A549 treated with CpdA at 1 μM for 4 hours (cell line): ENCODE results near the gene CFAP91. TPM values are rescaled to one million over a fixed set of nuclear protein-coding genes. Genes with fewer than 3 reads are reported as not detected.

Experiments
- total RNA-seq: library from RNA; stranded (reverse); fragments of 200-300 nt; extraction: Qiagen RNA extraction; gene quantifications from 5 replicates; pipeline ENCODE4 v1.2.3, GENCODE V29; 2022; ENCODE audit warnings: low read depth

The CFAP91 gene
- total RNA-seq, result 0.21 to 0.40 TPM (median 0.34 TPM) in 3 of 5 replicates, not detected in the others

DNA sequence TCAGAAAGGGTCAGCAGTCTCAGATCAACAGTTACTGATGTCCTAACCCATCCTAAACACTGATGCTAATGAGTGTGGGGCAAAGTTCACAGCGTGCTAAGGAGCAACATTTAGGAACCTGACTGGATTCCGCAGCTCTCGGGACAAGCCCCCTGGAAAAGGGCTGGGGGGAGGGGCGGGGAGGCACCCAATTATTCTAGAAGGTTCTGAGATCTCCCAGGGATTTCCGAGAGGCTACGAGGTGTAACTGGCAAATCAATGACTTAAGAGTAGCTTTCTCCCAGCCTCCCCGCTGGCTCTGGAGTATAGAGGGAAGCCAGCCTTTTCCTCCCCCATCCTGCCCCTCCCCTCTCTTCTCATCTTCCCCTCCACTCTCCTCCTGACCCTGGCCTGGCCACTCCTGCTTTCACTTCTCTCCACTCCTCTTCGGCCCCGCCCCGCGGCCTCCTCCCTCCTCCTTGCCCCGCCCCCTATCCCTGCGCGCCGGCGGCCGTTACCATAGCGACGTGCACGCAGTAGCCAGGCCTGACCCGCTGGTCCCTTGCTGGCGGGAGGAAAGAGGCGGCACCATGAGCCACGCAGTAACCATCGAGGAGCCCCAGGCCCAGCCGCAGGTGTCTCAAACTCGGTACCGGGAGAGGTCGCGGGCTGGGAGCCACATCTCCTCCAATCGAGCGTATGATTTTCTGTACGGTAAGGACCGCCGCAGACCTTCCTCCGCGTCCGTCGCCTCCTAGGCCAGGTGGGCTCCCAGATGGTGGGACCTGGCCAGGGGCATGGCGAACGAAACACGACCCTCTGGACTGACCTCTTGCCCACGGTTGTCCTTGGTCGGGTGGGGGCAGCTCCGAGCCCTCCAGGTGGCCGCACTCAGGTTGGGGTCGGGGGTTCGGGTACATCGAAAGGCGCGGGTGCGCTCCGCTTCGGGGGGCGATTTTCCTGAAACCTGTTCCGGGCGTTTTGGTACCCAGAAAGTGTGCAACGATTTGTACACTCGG lies at the start of gene CFAP91:
TSS of gene CFAP91 (plus strand) at position 493 of the 998 bp plus-strand sequence. CDS start at position 570, 77 bp downstream.

DNA sequence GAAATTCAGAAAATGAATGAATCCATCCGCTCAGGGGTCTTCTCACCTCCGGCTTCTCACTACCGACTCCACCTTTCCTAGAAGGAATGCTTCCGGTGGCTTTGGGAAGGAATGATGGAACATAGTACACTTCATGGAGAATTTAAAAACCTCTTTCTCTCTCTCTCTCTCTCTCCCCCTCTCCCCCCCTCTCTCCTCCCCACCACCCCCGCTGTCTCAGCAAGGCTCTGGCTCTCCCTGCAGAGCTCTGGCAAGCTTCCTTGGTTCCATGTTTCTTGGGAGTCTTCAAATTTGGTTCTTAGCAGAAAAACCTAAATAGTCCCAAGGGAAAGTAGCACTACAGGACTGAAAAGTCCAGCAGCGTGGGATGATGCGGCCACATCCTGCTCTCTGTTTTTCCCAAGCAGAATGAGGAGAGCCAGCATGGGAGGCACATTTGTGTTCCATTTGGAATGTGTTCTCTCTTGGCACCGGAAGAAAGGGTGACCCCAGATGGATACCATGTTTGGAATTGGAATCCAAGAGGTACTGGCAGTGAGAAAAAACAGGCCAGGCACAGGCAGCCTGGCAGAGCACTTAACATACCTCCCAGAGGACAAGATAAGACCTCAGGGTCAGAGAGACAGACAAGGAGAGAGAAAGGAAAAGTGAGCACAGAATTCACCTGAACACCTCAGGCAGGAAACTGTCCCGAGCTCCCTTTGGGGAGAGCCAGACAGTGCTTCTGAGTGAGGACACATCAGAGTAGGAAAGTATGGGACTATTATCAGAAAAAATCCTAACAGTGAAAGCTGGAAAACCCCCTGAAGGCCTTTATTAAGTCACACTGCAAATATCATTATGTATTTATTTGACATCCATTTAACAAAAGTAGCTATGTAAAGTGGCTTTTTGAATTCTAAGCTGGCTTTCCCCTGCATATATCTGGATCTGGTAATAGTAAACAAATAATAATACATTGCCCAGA lies 42.1 kb upstream of the CFAP91 start, which contains the start of gene POPDC2:
TSS of gene POPDC2 (minus strand) at position 116 of the 967 bp plus-strand sequence. CDS start 166 bp downstream, outside the sequence.

DNA sequence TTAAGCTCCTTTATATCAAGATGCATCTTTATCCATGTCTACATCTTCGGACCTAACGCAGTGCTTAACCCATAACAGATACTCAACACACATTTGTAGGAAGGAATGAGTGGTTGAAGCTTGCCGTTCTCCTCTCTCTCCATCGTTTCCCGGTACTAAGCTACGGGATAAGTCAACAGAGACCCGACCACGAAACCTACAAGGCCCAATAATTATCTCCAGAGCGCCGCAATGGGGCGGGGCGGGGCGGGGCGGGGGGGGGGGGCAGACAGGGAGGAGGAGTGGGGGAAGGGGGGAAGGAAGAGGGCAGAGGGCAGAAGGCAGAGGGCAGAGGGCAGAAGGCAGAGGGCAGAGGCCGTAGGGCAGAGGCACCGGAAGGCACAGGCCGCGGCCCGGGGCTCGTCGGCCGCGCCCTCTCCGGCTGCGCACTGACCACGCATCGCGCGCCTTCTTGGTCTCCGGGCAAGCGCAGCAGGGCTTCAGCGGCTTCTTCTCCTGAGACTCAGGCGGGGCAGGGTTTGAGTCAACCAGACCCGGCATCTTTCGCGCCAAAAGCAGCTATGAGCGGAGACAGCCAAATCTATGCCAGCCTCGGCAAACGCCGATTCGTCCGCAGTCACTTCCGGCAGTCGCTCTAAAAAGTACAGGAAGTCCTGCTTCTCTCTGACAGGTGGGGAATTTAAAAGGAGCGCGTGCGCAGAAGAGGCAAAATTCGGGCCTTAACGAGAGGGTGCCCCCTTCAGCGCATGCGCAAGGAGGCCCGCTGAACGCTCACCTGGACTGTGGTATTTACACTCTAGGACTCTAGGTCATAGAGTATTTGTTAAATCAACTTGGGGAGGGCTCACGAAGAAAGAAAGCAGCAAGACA lies 25.8 kb upstream of the CFAP91 start, which contains the start of gene COX17:
TSS of gene COX17 (minus strand) at position 636 of the 870 bp plus-strand sequence. CDS start at position 540, 96 bp downstream.

Other genes with a start within 250 kb of the CFAP91 start
- 21.9 to 32.8 TPM (median 28.4 TPM) in 5 replicates for gene TMEM39A, start 239.4 kb upstream of the CFAP91 start, total RNA-seq
- 9.1 to 9.8 TPM (median 9.5 TPM) in 5 replicates for gene POGLUT1, start 234.1 kb upstream of the CFAP91 start, total RNA-seq
- gene TIMMDC1, start 204.5 kb upstream of the CFAP91 start, total RNA-seq, result 68.0 to 91.0 TPM (median 83.6 TPM) in 5 replicates
- gene CD80, start 143.4 kb upstream of the CFAP91 start, total RNA-seq, result not detected in 5 replicates
- gene ADPRH, start 123.5 kb upstream of the CFAP91 start, total RNA-seq, result 2.8 to 3.8 TPM (median 2.9 TPM) in 5 replicates
- 0.33 to 0.50 TPM (median 0.37 TPM) in 4 of 5 replicates, not detected in the other for gene PLA1A, start 105.1 kb upstream of the CFAP91 start, total RNA-seq
- gene POPDC2, start 42.4 kb upstream of the CFAP91 start, total RNA-seq, result 0.18 to 0.37 TPM (median 0.22 TPM) in 4 of 5 replicates, not detected in the other
- 98.4 to 137 TPM (median 112 TPM) in 5 replicates for gene COX17, start 25.6 kb upstream of the CFAP91 start, total RNA-seq
- not detected in 5 replicates for gene NR1I2, start 79.1 kb downstream of the CFAP91 start, total RNA-seq